Spleen (tissue), 11 donors: ENCODE data around the gene GLIS1. TPM values are rescaled to one million over a fixed set of nuclear protein-coding genes. Genes with fewer than 3 reads are reported as not detected.

Source experiments
- DNase-seq: peaks from one replicate; pipeline ENCODE4 v3.0.0-alpha.2; 2020
- H3K27ac ChIP-seq, 8 donors: fragments of 200-600 bp; sonication (generic) in 7 of 8; 1 replicate in 4 of 8; 2 replicates in 4 of 8; pipeline versions ENCODE4 v1.5.0 to v1.8.0; 2016 to 2021; ENCODE audit warnings: inconsistent platforms in 4 of 8, mild to moderate bottlenecking in 4 of 8, moderate library complexity in 1 of 8
- H3K27me3 ChIP-seq, 7 donors: fragments of 200-600 bp; sonication (generic) in 6 of 7; replicated peaks in 1 of 7; 1 replicate in 4 of 7; 2 replicates in 3 of 7; pipeline versions ENCODE4 v1.5.0 to v1.8.0; 2016 to 2021; ENCODE audit warnings: inconsistent platforms in 3 of 7, mild to moderate bottlenecking in 1 of 7
- H3K36me3 ChIP-seq, 6 donors: fragments of 200-600 bp; sonication (generic) in 5 of 6; 1 replicate in 4 of 6; 2 replicates in 2 of 6; pipeline versions ENCODE4 v1.5.0 to v1.8.0; 2016 to 2021; ENCODE audit warnings: inconsistent platforms in 2 of 6
- H3K4me1 ChIP-seq, 6 donors: fragments of 200-600 bp; sonication (generic) in 5 of 6; 1 replicate in 3 of 6; 2 replicates in 3 of 6; pipeline versions ENCODE4 v1.5.0 to v1.8.0; 2016 to 2021; ENCODE audit warnings: inconsistent platforms in 3 of 6
- H3K4me3 ChIP-seq, 8 donors: fragments of 200-600 bp; sonication (generic) in 7 of 8; 1 replicate in 4 of 8; 2 replicates in 4 of 8; pipeline versions ENCODE4 v1.5.0 to v1.8.0; 2016 to 2021; ENCODE audit warnings: inconsistent platforms in 4 of 8, mild to moderate bottlenecking in 4 of 8, moderate library complexity in 2 of 8
- H3K9me3 ChIP-seq, 8 donors: fragments of 200-600 bp; sonication (generic) in 7 of 8; 1 replicate in 4 of 8; 2 replicates in 4 of 8; pipeline versions ENCODE4 v1.5.0 to v1.8.0; 2016 to 2021; ENCODE audit warnings: inconsistent platforms in 4 of 8
- POLR2A ChIP-seq, 3 donors: fragments of 450-650 bp; IDR thresholded peaks; one replicate each; pipeline ENCODE4 v1.5.1; 2017; ENCODE audit warnings: antibody characterized with exemption in 3 of 3, mild to moderate bottlenecking in 1 of 3
- POLR2AphosphoS5 ChIP-seq, 3 donors: sonication (generic); formaldehyde crosslinking; IDR thresholded peaks; one replicate each; pipeline ENCODE4 v1.5.1; 2017; ENCODE audit warnings: antibody characterized with exemption in 3 of 3
- WGBS, 5 donors: extraction: QIAGEN DNeasy Blood & Tissue Kit in 3 of 5; methylation state at CpG; one replicate each; pipeline versions ENCODE4 v1.1.5 to v1.1.7; 2013 to 2018; 5-methylcytosine and 5-hydroxymethylcytosine counted together
- intact Hi-C: fragments of 100-400 bp; cut with DNase I; formaldehyde crosslinking; loops from one replicate; pipeline ENCODE4 v1.15.0; 2023; ENCODE audit warnings: low total_unique reads
- polyA plus RNA-seq, 3 donors: library from polyadenylated mRNA; stranded (reverse); fragments of 200-250 nt; gene quantifications; one replicate each; pipeline ENCODE4 v1.2.1, GENCODE V29; 2013
- total RNA-seq, 7 donors: library from RNA; depleted of rRNA in 3 of 7; stranded (reverse); fragments of >200 nt in 3 of 7; fragmentation: NEBNext Ultra II Directional in 4 of 7; extraction: Animal tissue kit (Norgen Biotek cat#: 25700) in 4 of 7; gene quantifications; one replicate each; pipeline versions ENCODE4 v1.1.0 to v1.2.1, GENCODE V29; 2016 to 2021
- TF ChIP-seq, protein P1 (sequence below), 11 experiments: fragments of 200-600 bp in 7 of 11; fragments of 450-650 bp in 4 of 11; sonication (generic) in 4 of 11; IDR thresholded peaks in 8 of 11; conservative IDR thresholded peaks in 3 of 11; 1 replicate in 7 of 11; 2 replicates in 4 of 11; pipeline versions ENCODE4 v1.4.0 to v1.8.0; 2016 to 2021; ENCODE audit warnings: antibody characterized with exemption in 11 of 11, inconsistent platforms in 4 of 11, mild to moderate bottlenecking in 1 of 11
- donor health status: healthy with polysubstance abuse.
- donor health status: DM: no; HTN: no; CAD: no; lungs with moderate emphysema.
- donor health status: DM: no; HTN: no; CAD: no.
- donor health status: Bipolar disorder and iron deficiency.
- donor health status: healthy.
- donor health status: DM: no; HTN: no; CAD: no.
- donor health status: DM: yes; HTN: yes; CAD: no.

GLIS1 gene
- total and polyA plus RNA-seq, 10 donors = 0.04 to 0.39 (median 0.26) TPM; not detected in 5

GRCh38 chr1:53683986-53684740, 54.8 kb downstream of the GLIS1 start:
- H3K4me3 ChIP-seq = no peak overlapping the region
- 74 to 85% (median 83%) methylated on average over 3 of the region's 3 CpGs for WGBS, 5 donors
- H3K27ac ChIP-seq = no peak overlapping the region
- no peak for DNase-seq
- intact Hi-C loops = loop anchor here (5.0 kb wide), 1 partner anchor 202 kb away; no protein-coding TSS in a partner anchor
- no peaks in the 10 kb centered on the region for H3K36me3 ChIP-seq
- no peaks in the 10 kb centered on the region for H3K9me3 ChIP-seq
- H3K27me3 ChIP-seq = peaks cover 0 to 67% (median 0%) of the 10 kb centered on the region in 7 donors
- no peak for TF ChIP-seq POLR2AphosphoS5 (IDR thresholded peaks at IDR 0.05)
- TF ChIP-seq, protein P1, sequence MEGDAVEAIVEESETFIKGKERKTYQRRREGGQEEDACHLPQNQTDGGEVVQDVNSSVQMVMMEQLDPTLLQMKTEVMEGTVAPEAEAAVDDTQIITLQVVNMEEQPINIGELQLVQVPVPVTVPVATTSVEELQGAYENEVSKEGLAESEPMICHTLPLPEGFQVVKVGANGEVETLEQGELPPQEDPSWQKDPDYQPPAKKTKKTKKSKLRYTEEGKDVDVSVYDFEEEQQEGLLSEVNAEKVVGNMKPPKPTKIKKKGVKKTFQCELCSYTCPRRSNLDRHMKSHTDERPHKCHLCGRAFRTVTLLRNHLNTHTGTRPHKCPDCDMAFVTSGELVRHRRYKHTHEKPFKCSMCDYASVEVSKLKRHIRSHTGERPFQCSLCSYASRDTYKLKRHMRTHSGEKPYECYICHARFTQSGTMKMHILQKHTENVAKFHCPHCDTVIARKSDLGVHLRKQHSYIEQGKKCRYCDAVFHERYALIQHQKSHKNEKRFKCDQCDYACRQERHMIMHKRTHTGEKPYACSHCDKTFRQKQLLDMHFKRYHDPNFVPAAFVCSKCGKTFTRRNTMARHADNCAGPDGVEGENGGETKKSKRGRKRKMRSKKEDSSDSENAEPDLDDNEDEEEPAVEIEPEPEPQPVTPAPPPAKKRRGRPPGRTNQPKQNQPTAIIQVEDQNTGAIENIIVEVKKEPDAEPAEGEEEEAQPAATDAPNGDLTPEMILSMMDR (IDR thresholded peaks at IDR 0.05 in 8 of 11, conservative IDR thresholded peaks at IDR 0.05 in 3 of 11) = no peak
- TF ChIP-seq POLR2A (IDR thresholded peaks at IDR 0.05) = no peak
- peaks cover 5 to 29% (median 17%) of the 10 kb centered on the region in 6 donors for H3K4me1 ChIP-seq

- no peak for DNase-seq
- Histone ChIP-seq H3K27ac (no peak overlapping the region), H3K4me1 (peaks cover 5 to 29% (median 17%) of the 10 kb centered on the region in 6 donors), H3K9me3 (no peaks in the 10 kb centered on the region), H3K36me3 (no peaks in the 10 kb centered on the region), H3K27me3 (peaks cover 0 to 61% (median 0%) of the 10 kb centered on the region in 7 donors), H3K4me3 (no peak overlapping the region)
- WGBS, 5 donors = 78 to 90% (median 83%) methylated on average over 6 of the region's 6 CpGs
- no peak for TF ChIP-seq POLR2A (IDR thresholded peaks at IDR 0.05)
- TF ChIP-seq POLR2AphosphoS5 (IDR thresholded peaks at IDR 0.05) = no peak
- TF ChIP-seq, protein P1 (IDR thresholded peaks at IDR 0.05 in 8 of 11, conservative IDR thresholded peaks at IDR 0.05 in 3 of 11) = no peak
- intact Hi-C loops = loop anchor here (5.0 kb wide), 1 partner anchor 201 kb away; no protein-coding TSS in a partner anchor
Observed at GRCh38 chr1:53682881-53683280, 56.1 kb downstream of the GLIS1 start.

DNA sequence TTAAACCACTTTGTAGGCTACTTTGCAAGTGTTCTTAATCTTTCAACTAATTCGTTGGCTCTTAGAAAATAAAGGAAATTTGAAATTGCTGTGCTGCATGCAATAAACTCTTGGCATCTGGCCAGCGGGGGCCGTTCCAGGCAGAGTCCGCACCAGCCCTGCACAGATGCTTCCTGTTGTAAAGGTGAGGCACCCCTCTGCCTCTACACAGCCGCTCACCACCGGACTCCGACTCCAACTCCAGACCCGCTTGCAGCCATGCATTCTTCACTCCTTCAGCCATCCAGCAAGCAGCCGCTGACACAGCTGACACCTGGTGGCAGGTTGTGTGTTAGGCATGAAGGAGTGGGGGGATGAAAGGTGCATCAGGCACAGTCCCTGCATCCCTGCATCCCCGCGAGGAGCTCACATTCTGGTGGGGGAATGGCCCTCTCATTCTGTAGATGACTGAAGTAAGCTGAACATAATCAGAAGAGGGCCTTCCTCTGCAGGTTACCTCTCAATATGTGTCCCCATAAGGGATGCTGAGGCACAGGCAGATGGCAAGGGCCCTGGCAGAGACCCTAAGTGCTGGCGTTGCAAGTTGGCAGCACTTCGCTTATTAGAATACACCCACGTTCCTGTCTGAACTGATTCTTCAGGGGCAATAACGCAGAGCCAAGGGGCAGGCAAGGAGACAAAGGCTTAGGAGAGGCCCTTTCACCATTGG, 56.8 kb downstream of the GLIS1 start:
- Histone ChIP-seq H3K27ac (no peak overlapping the region), H3K4me1 (peaks cover 5 to 29% (median 17%) of the 10 kb centered on the region in 6 donors), H3K4me3 (no peak overlapping the region), H3K36me3 (no peaks in the 10 kb centered on the region), H3K9me3 (no peaks in the 10 kb centered on the region), H3K27me3 (peaks cover 0 to 53% (median 0%) of the 10 kb centered on the region in 7 donors)
- WGBS, 5 donors = 13 to 18% (median 16%) methylated on average over 12 to 15 of the region's 15 CpGs
- intact Hi-C loops = loop anchor here (5.0 kb wide), 1 partner anchor 200 kb away; no protein-coding TSS in a partner anchor
- DNase-seq = no peak
- TF ChIP-seq POLR2A (IDR thresholded peaks at IDR 0.05) (no peak), POLR2AphosphoS5 (IDR thresholded peaks at IDR 0.05) (no peak)
- TF ChIP-seq, protein P1 (IDR thresholded peaks at IDR 0.05 in 8 of 11, conservative IDR thresholded peaks at IDR 0.05 in 3 of 11) = peak in 8 of 11 experiments; percentile 11 to 43 (median 27)
